Esophagus (tissue), 2 donors: ENCODE measurements around the gene ZDHHC14. TPM values are rescaled to one million over a fixed set of nuclear protein-coding genes. Genes with fewer than 3 reads are reported as not detected.

ENCODE experiments used
- H3K27ac ChIP-seq, 2 donors: one replicate each; pipeline ENCODE4 v1.5.1; 2013; ENCODE audit warnings: low read depth in 2 of 2, mild to moderate bottlenecking in 2 of 2, inconsistent platforms in 1 of 2, low read length in 1 of 2, moderate library complexity in 1 of 2
- H3K27me3 ChIP-seq, 2 donors: one replicate each; pipeline ENCODE4 v1.6.1; 2013; ENCODE audit warnings: low read length in 2 of 2, control low read depth in 1 of 2, mild to moderate bottlenecking in 1 of 2; ENCODE audit not compliant: insufficient read depth in 2 of 2, control insufficient read depth in 1 of 2
- H3K36me3 ChIP-seq, 2 donors: one replicate each; pipeline ENCODE4 v1.6.1; 2013; ENCODE audit warnings: low read length in 1 of 2; ENCODE audit not compliant: control insufficient read depth in 2 of 2, insufficient read depth in 2 of 2
- H3K4me1 ChIP-seq, 2 donors: one replicate each; pipeline ENCODE4 v1.6.1; 2013; ENCODE audit warnings: low read length in 1 of 2; ENCODE audit not compliant: control insufficient read depth in 2 of 2, insufficient read depth in 2 of 2
- H3K4me3 ChIP-seq, 2 donors: one replicate each; pipeline ENCODE4 v1.5.1; 2013; ENCODE audit warnings: low read length in 2 of 2, mild to moderate bottlenecking in 2 of 2, low read depth in 1 of 2, moderate library complexity in 1 of 2
- H3K9me3 ChIP-seq, 2 donors: one replicate each; pipeline ENCODE4 v1.6.1; 2013; ENCODE audit warnings: mild to moderate bottlenecking in 2 of 2, low read depth in 1 of 2, low read length in 1 of 2, moderate library complexity in 1 of 2; ENCODE audit not compliant: control insufficient read depth in 2 of 2, insufficient read depth in 1 of 2
- WGBS, 2 donors: extraction: QIAGEN DNeasy Blood & Tissue Kit; methylation state at CpG; one replicate each; pipeline ENCODE4 v1.1.7; 2013; 5-methylcytosine and 5-hydroxymethylcytosine counted together
- polyA plus RNA-seq, 2 donors: library from polyadenylated mRNA; stranded (reverse); fragments of 200-250 nt; gene quantifications; one replicate each; pipeline ENCODE4 v1.2.3, GENCODE V29; 2013
- donor health status: healthy with polysubstance abuse.
- donor health status: Bipolar disorder and iron deficiency.

Gene ZDHHC14
- polyA plus RNA-seq, 2 donors: 2.9 to 3.7 TPM

GRCh38 chr6:157492249-157492648 lies 111.3 kb downstream of the ZDHHC14 start:
- WGBS, 2 donors: 90% methylated on average over 12 of the region's 12 CpGs
- Histone ChIP-seq H3K36me3 (no peaks in the 10 kb centered on the region), H3K4me1 (no peaks in the 10 kb centered on the region), H3K27ac (no peak overlapping the region), H3K4me3 (no peak overlapping the region), H3K9me3 (no peaks in the 10 kb centered on the region), H3K27me3 (no peaks in the 10 kb centered on the region)

GRCh38 chr6:157492741-157493140 lies 111.8 kb downstream of the ZDHHC14 start:
- H3K4me1 ChIP-seq: no peaks in the 10 kb centered on the region
- no peaks in the 10 kb centered on the region for H3K9me3 ChIP-seq
- no peak overlapping the region for H3K27ac ChIP-seq
- no peaks in the 10 kb centered on the region for H3K27me3 ChIP-seq
- no peak overlapping the region for H3K4me3 ChIP-seq
- H3K36me3 ChIP-seq: no peaks in the 10 kb centered on the region
- WGBS, 2 donors: 93 to 96% methylated on average over 3 of the region's 3 CpGs

GRCh38 chr6:157493173-157493572 lies 112.2 kb downstream of the ZDHHC14 start:
- 92 to 93% methylated on average over 11 of the region's 11 CpGs for WGBS, 2 donors
- no peaks in the 10 kb centered on the region for H3K27me3 ChIP-seq
- H3K36me3 ChIP-seq: no peaks in the 10 kb centered on the region
- H3K9me3 ChIP-seq: no peaks in the 10 kb centered on the region
- H3K4me1 ChIP-seq: no peaks in the 10 kb centered on the region
- no peak overlapping the region for H3K27ac ChIP-seq
- H3K4me3 ChIP-seq: no peak overlapping the region

- H3K27ac ChIP-seq: no peak overlapping the region
- no peaks in the 10 kb centered on the region for H3K9me3 ChIP-seq
- no peaks in the 10 kb centered on the region for H3K36me3 ChIP-seq
- no peaks in the 10 kb centered on the region for H3K27me3 ChIP-seq
- 98 to 99% methylated on average over 10 of the region's 10 CpGs for WGBS, 2 donors
- H3K4me3 ChIP-seq: no peak overlapping the region
- no peaks in the 10 kb centered on the region for H3K4me1 ChIP-seq
These were observed 112.6 kb downstream of the ZDHHC14 start for GRCh38 chr6:157493576-157493975.

- H3K9me3 ChIP-seq: no peaks in the 10 kb centered on the region
- 86 to 92% methylated on average over 6 of the region's 6 CpGs for WGBS, 2 donors
- H3K4me1 ChIP-seq: no peaks in the 10 kb centered on the region
- no peak overlapping the region for H3K4me3 ChIP-seq
- H3K27me3 ChIP-seq: no peaks in the 10 kb centered on the region
- H3K27ac ChIP-seq: no peak overlapping the region
- no peaks in the 10 kb centered on the region for H3K36me3 ChIP-seq
These were observed 113.2 kb downstream of the ZDHHC14 start for GRCh38 chr6:157494132-157494710.

- H3K27me3 ChIP-seq: no peaks in the 10 kb centered on the region
- 86 to 89% methylated on average over 5 of the region's 5 CpGs for WGBS, 2 donors
- H3K4me3 ChIP-seq: no peak overlapping the region
- H3K4me1 ChIP-seq: no peaks in the 10 kb centered on the region
- no peaks in the 10 kb centered on the region for H3K9me3 ChIP-seq
- no peak overlapping the region for H3K27ac ChIP-seq
- H3K36me3 ChIP-seq: no peaks in the 10 kb centered on the region
These were observed 115.6 kb downstream of the ZDHHC14 start for GRCh38 chr6:157496534-157497095.

GRCh38 chr6:157497579-157497978 lies 116.6 kb downstream of the ZDHHC14 start:
- H3K9me3 ChIP-seq: no peaks in the 10 kb centered on the region
- WGBS, 2 donors: 93 to 94% methylated on average over 2 of the region's 2 CpGs
- H3K4me3 ChIP-seq: no peak overlapping the region
- H3K4me1 ChIP-seq: no peaks in the 10 kb centered on the region
- no peaks in the 10 kb centered on the region for H3K36me3 ChIP-seq
- H3K27ac ChIP-seq: no peak overlapping the region
- no peaks in the 10 kb centered on the region for H3K27me3 ChIP-seq

GRCh38 chr6:157498817-157499216 lies 117.8 kb downstream of the ZDHHC14 start:
- no peaks in the 10 kb centered on the region for H3K4me1 ChIP-seq
- H3K27me3 ChIP-seq: no peaks in the 10 kb centered on the region
- no peak overlapping the region for H3K4me3 ChIP-seq
- no peaks in the 10 kb centered on the region for H3K36me3 ChIP-seq
- no peaks in the 10 kb centered on the region for H3K9me3 ChIP-seq
- no peak overlapping the region for H3K27ac ChIP-seq
- 81 to 84% methylated on average over 2 of the region's 2 CpGs for WGBS, 2 donors

- Histone ChIP-seq H3K4me3 (no peak overlapping the region), H3K27me3 (no peaks in the 10 kb centered on the region), H3K27ac (no peak overlapping the region), H3K36me3 (no peaks in the 10 kb centered on the region), H3K9me3 (no peaks in the 10 kb centered on the region), H3K4me1 (no peaks in the 10 kb centered on the region)
- WGBS, 2 donors: 88 to 94% methylated on average over 1 of the region's 1 CpG
These were observed 119.0 kb downstream of the ZDHHC14 start for GRCh38 chr6:157500022-157500421.

- Histone ChIP-seq H3K4me3 (no peak overlapping the region), H3K27ac (no peak overlapping the region), H3K36me3 (no peaks in the 10 kb centered on the region), H3K27me3 (no peaks in the 10 kb centered on the region), H3K9me3 (peaks cover 0 to 2% of the 10 kb centered on the region in 2 donors), H3K4me1 (no peaks in the 10 kb centered on the region)
- whole genome bisulfite sequencing, 2 donors: 72 to 82% methylated on average over 6 of the region's 6 CpGs
These were observed 122.2 kb downstream of the ZDHHC14 start for GRCh38 chr6:157503018-157503747.
